Panc1 (cell line): ENCODE measurements around the gene BZW1. TPM values are rescaled to one million over a fixed set of nuclear protein-coding genes. Genes with fewer than 3 reads are reported as not detected.

Experiments used
- ATAC-seq: fragments of 200-7000 bp; cut with Tn5 transposase; 2 replicates; pipeline ENCODE4 v1.9.1; 2020; ENCODE audit warnings: mild to moderate bottlenecking, moderate library complexity
- BruUV-seq: library from RNA; stranded (reverse); fragments of 400-500 nt; replicated peaks from 2 replicates; lab custom pipeline; 2021; lab: Mats Ljungman, UMichigan
- CTCF ChIA-PET: fragments of 300-600 bp; sonication (Branson Sonifier 250); formaldehyde crosslinking; loops from one replicate; lab custom pipeline; 2022; ENCODE audit warnings: antibody characterized with exemption; lab: Charles Lee
- POLR2A ChIA-PET: fragments of 300-600 bp; sonication (Branson Sonifier 250); formaldehyde crosslinking; loops from one replicate; lab custom pipeline; 2022; ENCODE audit warnings: antibody characterized with exemption; lab: Charles Lee
- DNase-seq: peaks from one replicate; pipeline ENCODE4 v3.0.0-alpha.2; 2010; ENCODE audit warnings: low read depth, low spot score
- H3K27ac ChIP-seq: 2 replicates; pipeline ENCODE4 v1.5.1; 2011; ENCODE audit warnings: mild to moderate bottlenecking, low read length, inconsistent platforms
- H3K27me3 ChIP-seq: fragments of 200-500 bp; sonication (Bioruptor generic); 2 replicates; pipeline ENCODE4 v1.6.0; 2014; ENCODE audit warnings: low read length, inconsistent platforms; ENCODE audit not compliant: control insufficient read depth, insufficient read depth
- H3K36me3 ChIP-seq: fragments of 200-500 bp; sonication (Bioruptor generic); 2 replicates; pipeline ENCODE4 v1.5.1; 2014; ENCODE audit warnings: inconsistent platforms, mild to moderate bottlenecking, low read length, moderate library complexity; ENCODE audit not compliant: control insufficient read depth, insufficient read depth
- H3K4me1 ChIP-seq: 2 replicates; pipeline ENCODE4 v1.5.1; 2011; ENCODE audit warnings: inconsistent platforms, mild to moderate bottlenecking, low read length, moderate library complexity; ENCODE audit not compliant: control insufficient read depth, insufficient read depth
- H3K4me3 ChIP-seq, 2 experiments: 2 replicates each; pipeline ENCODE4 v1.5.1; 2011 to 2012; ENCODE audit warnings: low read depth in 2 of 2, low read length in 2 of 2, mild to moderate bottlenecking in 2 of 2, inconsistent platforms in 1 of 2, moderate library complexity in 1 of 2
- H3K9me3 ChIP-seq: fragments of 200-500 bp; sonication (Bioruptor generic); 2 replicates; pipeline ENCODE4 v1.5.1; 2014; ENCODE audit warnings: low read depth, mild to moderate bottlenecking, inconsistent platforms, low read length, moderate library complexity; ENCODE audit not compliant: control insufficient read depth, insufficient read depth
- CTCF ChIP-seq: fragments of 450-650 bp; IDR thresholded peaks from 2 replicates; pipeline ENCODE4 v1.5.1; 2017; ENCODE audit warnings: mild to moderate bottlenecking
- POLR2AphosphoS5 ChIP-seq: IDR thresholded peaks from 2 replicates; pipeline ENCODE4 v1.6.1; 2012; ENCODE audit warnings: mild to moderate bottlenecking, low read depth, low read length, moderate library complexity
- REST ChIP-seq, 2 experiments: IDR thresholded peaks; 2 replicates each; pipeline ENCODE4 v1.6.1; 2011 to 2012; ENCODE audit warnings: low read depth in 2 of 2, control low read depth in 1 of 2, low read length in 1 of 2, mild to moderate bottlenecking in 1 of 2, moderate library complexity in 1 of 2; ENCODE audit not compliant: insufficient read depth in 1 of 2
- SIN3A ChIP-seq: IDR thresholded peaks from 2 replicates; pipeline ENCODE4 v1.6.1; 2012; ENCODE audit warnings: low read depth, mild to moderate bottlenecking, low read length, moderate library complexity, borderline replicate concordance; ENCODE audit not compliant: insufficient read depth
- TCF7L2 ChIP-seq: IDR thresholded peaks from 2 replicates; pipeline ENCODE4 v1.6.1; 2011; ENCODE audit warnings: mild to moderate bottlenecking, low read depth, low read length, inconsistent platforms
- in situ Hi-C: cut with HindIII; loops from 2 replicates; pipeline ENCODE4 v1.10.0; 2016; ENCODE audit warnings: low sequenced_read_pairs, low pct_unique_long_range_greater_than_20kb
- intact Hi-C: fragments of 100-400 bp; cut with micrococcal nuclease; formaldehyde crosslinking; loops from one replicate; pipeline ENCODE4 v1.10.0; 2022; ENCODE audit not compliant: unreplicated experiment
- total RNA-seq: library from RNA; stranded (reverse); gene quantifications from one replicate; pipeline ENCODE4 v1.2.1, GENCODE V29; 2021; ENCODE audit not compliant: unreplicated experiment

BZW1 gene
- total RNA-seq, 1 experiment from 2014 or later: 247 TPM

GRCh38 chr2:200777275-200777674 lies 34.4 kb upstream of the BZW1 start:
- Histone ChIP-seq H3K27me3 (no peaks in the 10 kb centered on the region), H3K4me1 (no peaks in the 10 kb centered on the region), H3K36me3 (no peaks in the 10 kb centered on the region), H3K4me3 (no peak overlapping the region), H3K27ac (no peak overlapping the region), H3K9me3 (peaks cover 4% of the 10 kb centered on the region; the same call in 1 of the 2 replicates)
- no peak for ATAC-seq
- ChIA-PET POLR2A (no interaction called here), CTCF (no interaction called here)
- in situ Hi-C loops: no loop called here
- intact Hi-C loops: no loop called here
- DNase-seq: no peak
- BruUV-seq: no TSS peak
- no peak for TF ChIP-seq POLR2AphosphoS5
- TF ChIP-seq SIN3A: no peak
- TF ChIP-seq CTCF: no peak
- TF ChIP-seq REST (IDR thresholded peaks at IDR 0.05; ENCODE audit: insufficient read depth in 1 of 2, low read depth in 2 of 2, low read length in 1 of 2): no peak
- TF ChIP-seq TCF7L2: no peak

- no peak for TF ChIP-seq REST (IDR thresholded peaks at IDR 0.05; ENCODE audit: insufficient read depth in 1 of 2, low read depth in 2 of 2, low read length in 1 of 2)
- TF ChIP-seq CTCF: no peak
- TF ChIP-seq SIN3A: no peak
- no peak for TF ChIP-seq TCF7L2
- TF ChIP-seq POLR2AphosphoS5: no peak
- H3K27me3 ChIP-seq: no peaks in the 10 kb centered on the region
- no peak for DNase-seq
- peaks cover 4% of the 10 kb centered on the region; the same call in 1 of the 2 replicates for H3K9me3 ChIP-seq
- intact Hi-C loops (no loop called here), in situ Hi-C loops (no loop called here)
- no peaks in the 10 kb centered on the region for H3K4me1 ChIP-seq
- ATAC-seq: no peak
- CTCF ChIA-PET: no interaction called here
- no peaks in the 10 kb centered on the region for H3K36me3 ChIP-seq
- BruUV-seq: no TSS peak
- H3K4me3 ChIP-seq: no peak overlapping the region
- H3K27ac ChIP-seq: no peak overlapping the region
- POLR2A ChIA-PET: no interaction called here
Measured at GRCh38 chr2:200778038-200778437, 33.7 kb upstream of the BZW1 start.
